HUES6 (cell line): ENCODE data around the gene TTC23L.

Source experiments
- H3K27ac ChIP-seq: 2 replicates; pipeline ENCODE4 v1.7.0; 2013; ENCODE audit warnings: low read depth, mild to moderate bottlenecking, low read length, inconsistent platforms
- H3K27me3 ChIP-seq: 2 replicates; pipeline ENCODE4 v1.6.1; 2013; ENCODE audit warnings: low read length; ENCODE audit not compliant: control insufficient read depth, insufficient read depth
- H3K36me3 ChIP-seq: 2 replicates; pipeline ENCODE4 v1.6.1; 2013; ENCODE audit warnings: low read length; ENCODE audit not compliant: control insufficient read depth, insufficient read depth
- H3K4me1 ChIP-seq: 2 replicates; pipeline ENCODE4 v1.6.1; 2013; ENCODE audit warnings: low read length; ENCODE audit not compliant: control insufficient read depth, insufficient read depth
- H3K4me3 ChIP-seq: 2 replicates; pipeline ENCODE4 v1.5.1; 2013; ENCODE audit warnings: low read depth, low read length
- H3K9ac ChIP-seq: one replicate; pipeline ENCODE4 v1.6.1; 2013; ENCODE audit warnings: mild to moderate bottlenecking, low read length
- H3K9me3 ChIP-seq: 2 replicates; pipeline ENCODE4 v1.6.1; 2013; ENCODE audit warnings: low read depth, low read length; ENCODE audit not compliant: control insufficient read depth, insufficient read depth

The TTC23L gene

DNA sequence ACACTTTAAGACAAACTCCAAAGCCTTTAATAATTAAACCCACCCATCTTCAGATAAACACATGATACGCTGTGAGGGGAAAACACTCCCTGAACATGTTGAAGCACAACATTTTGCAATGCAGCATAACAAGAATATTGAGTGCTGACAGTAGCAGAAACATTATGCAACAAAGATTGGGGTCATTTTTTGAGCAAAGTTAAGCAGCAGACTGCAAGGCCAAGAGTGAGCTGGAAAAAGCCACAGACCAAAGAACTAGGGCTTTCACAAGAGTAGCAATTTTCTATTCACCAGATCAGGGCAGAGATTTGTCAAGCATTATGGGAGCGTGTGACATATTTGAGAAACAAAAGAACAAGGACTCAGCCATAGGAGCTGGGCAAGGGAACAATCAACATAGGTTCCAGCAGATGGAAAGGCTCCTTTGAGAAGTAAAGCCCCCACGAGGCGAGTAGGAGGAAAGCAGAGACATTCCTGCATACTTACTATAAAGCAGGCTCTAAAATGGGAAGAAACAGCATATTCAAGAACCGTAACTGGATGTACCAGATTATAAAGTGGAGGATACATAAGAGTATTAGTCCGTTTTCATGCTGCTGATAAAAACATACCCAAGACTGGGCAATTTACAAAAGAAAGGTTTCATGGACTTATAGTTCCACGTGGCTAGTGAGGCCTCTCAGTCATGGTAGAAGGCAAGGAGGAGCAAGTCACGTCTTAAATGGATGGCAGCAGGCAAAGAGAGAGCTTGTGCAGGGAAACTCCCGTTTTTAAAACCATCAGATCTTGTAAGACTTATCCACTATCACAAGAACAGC, 4.8 kb upstream of the TTC23L start:
- no peak overlapping the region for H3K27ac ChIP-seq
- peaks cover 5% of the 10 kb centered on the region; the same call in 1 of the 2 replicates for H3K9me3 ChIP-seq
- no peak overlapping the region for H3K9ac ChIP-seq
- 0 out of 2 replicates have a peak, but pooled peaks cover 3% of the 10 kb centered on the region for H3K4me1 ChIP-seq
- H3K36me3 ChIP-seq, result peaks cover 43% of the 10 kb centered on the region
- H3K27me3 ChIP-seq, result no peaks in the 10 kb centered on the region
- no peak overlapping the region for H3K4me3 ChIP-seq

DNA sequence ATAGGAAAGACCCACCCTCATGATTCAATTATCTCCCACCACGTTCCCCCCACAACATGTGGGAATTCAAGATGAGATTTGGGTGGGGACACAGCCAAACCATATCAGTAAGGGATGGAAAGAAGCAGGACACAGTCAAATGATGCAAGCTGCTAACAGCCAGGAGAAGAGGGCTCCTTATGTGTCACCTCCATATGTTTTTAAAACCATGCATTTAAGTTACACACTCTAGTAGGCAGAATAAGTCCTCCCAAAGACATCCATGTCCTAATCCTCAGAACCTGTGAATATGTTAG, 4.2 kb upstream of the TTC23L start:
- H3K9me3 ChIP-seq, result peaks cover 5% of the 10 kb centered on the region; the same call in 1 of the 2 replicates
- H3K9ac ChIP-seq, result no peak overlapping the region
- no peak overlapping the region for H3K4me3 ChIP-seq
- H3K27me3 ChIP-seq, result no peaks in the 10 kb centered on the region
- H3K27ac ChIP-seq, result no peak overlapping the region
- 0 out of 2 replicates have a peak, but pooled peaks cover 3% of the 10 kb centered on the region for H3K4me1 ChIP-seq
- H3K36me3 ChIP-seq, result peaks cover 39% of the 10 kb centered on the region

DNA sequence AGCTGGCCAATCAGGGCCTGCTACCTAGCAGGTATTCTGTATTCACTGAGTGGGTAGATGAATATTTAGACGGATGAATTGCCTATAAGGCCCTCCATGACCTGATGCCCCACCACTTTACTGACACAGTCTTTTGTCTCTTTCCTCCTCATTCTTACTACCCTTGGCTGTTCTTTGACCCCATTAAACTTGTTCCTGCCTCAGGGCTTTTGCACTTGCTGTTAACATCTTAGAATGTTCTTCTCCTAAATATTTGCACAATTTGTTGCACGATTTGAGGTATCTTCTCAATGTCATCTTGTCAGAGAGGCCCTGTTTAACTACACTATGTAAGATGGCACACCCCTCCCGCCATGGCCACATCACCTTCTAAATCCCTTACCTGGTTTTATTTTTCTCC, 3.3 kb upstream of the TTC23L start:
- Histone ChIP-seq H3K27ac (no peak overlapping the region), H3K4me1 (0 out of 2 replicates have a peak, but pooled peaks cover 3% of the 10 kb centered on the region), H3K36me3 (peaks cover 29% of the 10 kb centered on the region), H3K27me3 (no peaks in the 10 kb centered on the region), H3K9ac (no peak overlapping the region), H3K9me3 (peaks cover 5% of the 10 kb centered on the region; the same call in 1 of the 2 replicates), H3K4me3 (no peak overlapping the region)

DNA sequence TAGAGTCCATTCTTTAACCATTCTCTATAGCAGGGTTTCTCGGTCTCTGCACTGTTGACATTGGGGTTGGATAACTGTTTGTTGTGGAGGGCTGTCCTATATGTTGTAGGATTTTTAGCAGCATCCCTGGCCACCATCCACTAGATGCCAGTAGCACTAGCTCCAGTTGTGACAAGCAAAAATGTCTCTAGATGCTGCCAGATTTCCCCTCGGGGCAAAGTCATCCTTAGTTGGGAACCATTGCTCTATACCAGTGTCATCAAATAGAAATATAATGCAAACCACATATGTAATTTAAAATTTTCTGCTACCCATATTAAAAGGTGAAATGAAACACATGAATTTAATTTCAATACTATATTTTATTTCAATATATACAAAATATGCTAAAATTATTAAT, 2.9 kb downstream of the TTC23L start:
- Histone ChIP-seq H3K27ac (no peak overlapping the region), H3K36me3 (no peaks in the 10 kb centered on the region), H3K9me3 (no peaks in the 10 kb centered on the region), H3K4me3 (no peak overlapping the region), H3K27me3 (no peaks in the 10 kb centered on the region), H3K4me1 (peaks cover 8% of the 10 kb centered on the region; the same call in 1 of the 2 replicates), H3K9ac (no peak overlapping the region)

DNA sequence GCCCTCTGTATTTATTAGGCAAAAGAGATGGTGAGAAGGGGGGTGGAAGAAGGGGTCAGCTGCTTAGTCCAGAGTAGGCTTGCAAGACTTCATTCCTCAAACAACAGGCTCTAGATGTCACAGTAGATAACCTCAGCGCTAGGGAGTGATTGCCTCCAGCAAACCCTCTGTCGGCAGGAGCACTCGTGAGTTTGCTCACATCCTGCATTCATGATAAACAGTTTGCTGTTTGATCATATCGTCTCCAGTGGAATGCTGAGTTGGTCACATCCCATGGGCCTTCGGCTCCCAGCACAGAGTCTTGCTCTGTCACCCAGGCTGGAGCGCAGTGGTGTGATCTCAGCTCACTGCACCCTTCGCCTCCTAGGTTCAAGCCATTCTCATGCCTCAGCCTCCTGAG, 3.6 kb downstream of the TTC23L start:
- H3K4me1 ChIP-seq, result peaks cover 8% of the 10 kb centered on the region; the same call in 1 of the 2 replicates
- H3K27ac ChIP-seq, result no peak overlapping the region

DNA sequence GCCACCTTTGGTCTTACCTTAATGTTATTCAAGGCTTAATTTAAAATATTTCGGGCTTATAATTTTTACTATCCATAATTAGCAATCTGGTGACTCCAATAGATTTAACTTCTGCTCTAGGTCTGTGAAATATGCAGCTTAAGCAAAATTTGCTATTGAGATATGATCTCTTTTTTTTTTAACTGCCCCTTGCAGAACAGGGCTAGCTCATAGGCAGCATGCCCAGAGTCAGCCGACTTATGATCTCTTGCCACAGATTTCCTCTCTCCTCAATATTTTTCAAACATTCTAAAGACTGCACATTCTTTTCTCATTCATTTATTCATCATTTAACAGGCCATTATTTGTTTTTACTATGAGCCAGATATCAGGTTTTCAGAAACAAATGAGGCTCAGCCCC, 4.5 kb downstream of the TTC23L start:
- H3K4me3 ChIP-seq, result no peak overlapping the region
- no peaks in the 10 kb centered on the region for H3K36me3 ChIP-seq
- no peak overlapping the region for H3K9ac ChIP-seq
- H3K4me1 ChIP-seq, result peaks cover 6% of the 10 kb centered on the region; the same call in 1 of the 2 replicates
- H3K27ac ChIP-seq, result no peak overlapping the region
- H3K27me3 ChIP-seq, result no peaks in the 10 kb centered on the region
- no peaks in the 10 kb centered on the region for H3K9me3 ChIP-seq

More for the DNA sequence above, 3.6 kb downstream of the TTC23L start:
- Histone ChIP-seq H3K4me3 (no peak overlapping the region), H3K27me3 (no peaks in the 10 kb centered on the region), H3K36me3 (no peaks in the 10 kb centered on the region), H3K9ac (no peak overlapping the region), H3K9me3 (no peaks in the 10 kb centered on the region)

DNA sequence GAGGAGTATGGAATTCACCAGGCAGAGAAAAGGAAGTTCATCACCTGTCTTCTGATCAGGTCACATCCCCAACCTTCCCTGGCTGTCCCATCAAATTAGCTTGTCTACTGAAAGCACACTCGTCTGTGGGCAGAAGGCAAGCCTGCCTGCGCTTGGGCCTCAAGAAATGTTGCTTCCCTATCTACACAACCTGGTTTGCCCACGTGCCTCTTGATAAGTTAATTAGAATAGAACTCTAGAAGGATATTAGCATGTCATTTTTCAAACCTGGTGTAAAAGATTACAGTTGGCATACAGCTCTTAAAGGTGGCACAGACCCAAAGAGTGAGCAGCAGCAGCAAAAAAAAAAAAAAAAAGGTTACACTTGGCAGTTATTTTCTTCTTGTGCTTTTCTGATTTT, 5.1 kb downstream of the TTC23L start:
- no peaks in the 10 kb centered on the region for H3K36me3 ChIP-seq
- H3K4me1 ChIP-seq, result peaks cover 6% of the 10 kb centered on the region; the same call in 1 of the 2 replicates
- H3K27ac ChIP-seq, result no peak overlapping the region
- H3K9me3 ChIP-seq, result no peaks in the 10 kb centered on the region
- no peak overlapping the region for H3K9ac ChIP-seq
- H3K4me3 ChIP-seq, result no peak overlapping the region
- no peaks in the 10 kb centered on the region for H3K27me3 ChIP-seq

DNA sequence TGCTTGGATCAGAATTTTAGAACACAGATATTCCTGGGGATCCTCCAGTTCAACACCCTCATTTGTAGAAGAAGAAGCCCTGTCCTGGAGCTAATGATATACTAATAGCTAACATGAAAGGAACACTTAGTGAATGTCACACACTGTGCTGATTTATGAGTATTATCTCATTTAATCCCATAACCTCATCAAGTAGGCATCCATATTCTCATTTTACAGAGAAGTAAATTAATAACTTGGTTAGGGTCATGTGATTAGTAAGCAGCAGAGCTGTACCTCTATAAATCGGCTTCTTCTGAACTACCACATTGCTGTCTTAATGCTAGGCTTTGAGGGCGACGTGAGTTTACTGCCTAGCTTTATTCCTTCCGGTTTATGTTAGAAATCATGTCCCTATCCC, 6.0 kb downstream of the TTC23L start:
- Histone ChIP-seq H3K9me3 (no peaks in the 10 kb centered on the region), H3K9ac (no peak overlapping the region), H3K36me3 (no peaks in the 10 kb centered on the region), H3K4me3 (no peak overlapping the region), H3K4me1 (peaks cover 6% of the 10 kb centered on the region; the same call in 1 of the 2 replicates), H3K27ac (no peak overlapping the region), H3K27me3 (no peaks in the 10 kb centered on the region)

DNA sequence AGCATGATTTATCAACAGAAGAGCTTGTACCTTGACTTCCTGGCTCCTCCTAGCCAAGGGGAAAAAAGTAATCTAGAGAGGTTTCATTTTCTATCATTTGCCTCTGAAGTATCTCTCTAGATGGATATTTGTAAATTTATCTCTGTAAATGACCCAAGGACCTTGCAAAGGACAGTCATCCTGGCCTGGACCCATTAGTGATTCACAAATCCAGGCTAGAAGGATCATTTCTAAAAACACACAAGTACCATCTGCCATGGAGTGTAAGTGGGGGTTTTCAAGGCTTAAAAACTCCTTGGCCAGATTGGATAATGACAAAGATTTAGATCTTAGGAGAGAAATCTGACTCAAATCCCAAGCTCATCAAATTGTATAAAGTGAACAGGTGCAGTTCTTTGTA, 8.1 kb downstream of the TTC23L start:
- no peak overlapping the region for H3K4me3 ChIP-seq
- no peak overlapping the region for H3K9ac ChIP-seq

DNA sequence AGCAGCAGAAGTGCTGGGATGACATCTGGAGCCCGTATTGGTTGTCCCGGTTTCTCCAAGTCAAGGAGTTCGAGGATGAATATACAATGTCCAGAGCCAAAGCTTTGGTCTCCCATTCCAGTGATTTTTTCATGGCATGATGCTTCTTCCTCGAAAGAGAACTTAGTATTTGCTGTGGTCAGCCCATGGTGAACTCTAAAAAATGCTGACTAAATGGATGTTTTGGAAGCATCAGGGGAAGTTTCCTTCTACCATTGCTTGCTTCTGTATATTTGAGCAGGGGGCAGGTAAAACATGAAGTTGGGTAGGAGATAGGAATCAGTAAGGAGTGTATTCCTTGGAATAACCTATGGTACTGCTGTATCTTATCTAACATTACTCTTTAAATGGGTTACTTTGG, 8.6 kb downstream of the TTC23L start:
- Histone ChIP-seq H3K4me1 (peaks cover 6% of the 10 kb centered on the region; the same call in 1 of the 2 replicates), H3K9ac (no peak overlapping the region), H3K27me3 (no peaks in the 10 kb centered on the region), H3K27ac (no peak overlapping the region), H3K4me3 (no peak overlapping the region), H3K9me3 (no peaks in the 10 kb centered on the region), H3K36me3 (no peaks in the 10 kb centered on the region)

More for the DNA sequence above, 8.1 kb downstream of the TTC23L start:
- Histone ChIP-seq H3K27ac (no peak overlapping the region), H3K27me3 (no peaks in the 10 kb centered on the region), H3K36me3 (no peaks in the 10 kb centered on the region), H3K4me1 (peaks cover 6% of the 10 kb centered on the region; the same call in 1 of the 2 replicates), H3K9me3 (no peaks in the 10 kb centered on the region)

DNA sequence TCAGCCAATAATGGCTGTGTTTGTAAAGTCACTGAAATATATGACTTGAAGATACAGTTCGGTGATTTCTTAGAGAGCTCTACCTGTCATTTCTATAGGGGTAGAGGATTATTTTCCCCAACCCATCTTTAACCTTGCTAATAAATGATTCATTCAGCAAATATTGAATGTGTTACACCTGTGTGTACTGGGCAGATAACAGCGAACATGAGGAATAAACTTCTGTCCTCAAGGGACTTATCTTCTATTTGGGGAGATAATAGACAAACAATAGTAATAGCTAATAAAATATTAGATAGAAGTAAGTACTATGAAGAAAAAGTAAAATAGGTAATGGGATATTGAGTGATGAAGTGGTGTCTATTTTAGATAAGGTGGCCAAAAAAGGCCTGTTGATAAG, 9.3 kb downstream of the TTC23L start:
- Histone ChIP-seq H3K9me3 (0 out of 2 replicates have a peak, but pooled peaks cover 2% of the 10 kb centered on the region), H3K4me3 (no peak overlapping the region), H3K27me3 (no peaks in the 10 kb centered on the region), H3K9ac (no peak overlapping the region), H3K4me1 (peaks cover 6% of the 10 kb centered on the region; the same call in 1 of the 2 replicates), H3K36me3 (no peaks in the 10 kb centered on the region), H3K27ac (no peak overlapping the region)
